ENCODE measurements around the gene CASZ1. TPM values are rescaled to one million over a fixed set of nuclear protein-coding genes. Genes with fewer than 3 reads are reported as not detected.

CASZ1 gene
- polyA plus RNA-seq, 3 donors: 0.30 to 3.7 (median 0.50) TPM

DNA sequence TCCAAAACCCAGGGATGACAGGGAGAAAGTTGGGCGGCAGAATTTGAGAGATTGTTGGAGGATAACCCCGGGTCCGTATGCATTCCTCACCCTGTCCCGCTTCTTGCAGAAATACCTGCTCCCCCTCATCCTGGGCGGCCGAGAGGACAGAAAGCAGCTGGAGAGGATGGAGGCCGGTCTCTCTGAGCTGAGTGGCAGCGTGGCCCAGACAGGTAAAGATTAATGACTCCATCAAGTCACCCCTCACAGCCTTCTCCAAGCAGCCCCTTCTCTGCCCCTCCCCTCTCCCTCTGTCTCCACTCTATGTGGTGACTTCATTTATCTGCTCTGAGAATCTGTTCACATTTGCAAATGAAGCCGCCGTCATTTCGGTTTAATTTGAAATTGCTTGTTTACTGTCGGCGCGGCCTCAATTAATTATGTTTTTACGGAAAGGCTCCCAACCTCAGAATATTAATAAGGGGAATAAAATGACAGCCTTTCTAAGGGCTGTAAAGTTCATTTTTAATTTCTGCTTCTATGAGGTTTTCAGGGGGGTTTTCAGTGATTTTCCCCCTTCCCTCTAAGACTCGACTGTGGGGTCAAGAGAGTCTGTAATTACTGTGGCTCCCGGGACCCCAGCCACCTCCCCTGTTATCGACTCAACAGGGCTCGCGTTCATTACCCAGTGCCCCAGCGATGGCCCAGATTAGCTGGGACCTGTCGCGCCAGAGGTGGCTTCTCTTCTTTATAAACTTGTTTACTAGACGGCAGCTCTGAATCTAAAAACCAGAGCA is 173.3 kb downstream of the CASZ1 start:
- no peak for DNase-seq
- Mint-ChIP-seq H3K27me3 (ENCODE audit: low read depth in 3 of 3) (peaks cover 0 to 2% (median under 1%) of the 10 kb centered on the region in 3 donors), H3K4me1 (no peaks in the 10 kb centered on the region)

DNA sequence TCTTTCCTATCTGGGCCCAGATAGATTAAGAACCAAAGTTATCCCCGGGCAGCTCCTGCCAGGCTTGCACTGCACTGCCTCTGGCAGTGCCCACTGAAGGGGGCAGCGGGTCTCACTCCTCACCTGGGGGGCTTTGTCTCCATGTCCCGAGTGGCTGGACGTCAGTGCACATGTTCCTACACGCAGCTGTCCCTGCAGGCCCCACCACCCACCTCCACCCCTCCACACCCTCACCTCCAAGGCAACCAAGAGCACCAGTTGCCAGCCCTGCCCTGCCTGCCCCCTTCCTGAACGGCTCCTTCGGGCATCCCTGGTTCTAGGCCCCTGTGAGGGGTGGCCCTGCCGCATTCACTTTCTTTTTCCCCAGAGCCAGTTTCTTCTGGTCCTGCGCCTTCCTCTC is 174.5 kb downstream of the CASZ1 start:
- no peak overlapping the region for H2AFZ ChIP-seq (ENCODE audit: insufficient read depth, low read depth, low read length, poor library complexity, severe bottlenecking)
- WGBS (ENCODE audit: insufficient coverage): 95% methylated on average over 4 of the region's 9 CpGs
- H4K20me1 ChIP-seq (ENCODE audit: insufficient read depth, low read length): no peaks in the 10 kb centered on the region
- no peaks in the 10 kb centered on the region for H3K79me2 ChIP-seq (ENCODE audit: insufficient read depth, low read length)
- H3K27ac Mint-ChIP-seq: no peak overlapping the region
- TF ChIP-seq, protein P1, sequence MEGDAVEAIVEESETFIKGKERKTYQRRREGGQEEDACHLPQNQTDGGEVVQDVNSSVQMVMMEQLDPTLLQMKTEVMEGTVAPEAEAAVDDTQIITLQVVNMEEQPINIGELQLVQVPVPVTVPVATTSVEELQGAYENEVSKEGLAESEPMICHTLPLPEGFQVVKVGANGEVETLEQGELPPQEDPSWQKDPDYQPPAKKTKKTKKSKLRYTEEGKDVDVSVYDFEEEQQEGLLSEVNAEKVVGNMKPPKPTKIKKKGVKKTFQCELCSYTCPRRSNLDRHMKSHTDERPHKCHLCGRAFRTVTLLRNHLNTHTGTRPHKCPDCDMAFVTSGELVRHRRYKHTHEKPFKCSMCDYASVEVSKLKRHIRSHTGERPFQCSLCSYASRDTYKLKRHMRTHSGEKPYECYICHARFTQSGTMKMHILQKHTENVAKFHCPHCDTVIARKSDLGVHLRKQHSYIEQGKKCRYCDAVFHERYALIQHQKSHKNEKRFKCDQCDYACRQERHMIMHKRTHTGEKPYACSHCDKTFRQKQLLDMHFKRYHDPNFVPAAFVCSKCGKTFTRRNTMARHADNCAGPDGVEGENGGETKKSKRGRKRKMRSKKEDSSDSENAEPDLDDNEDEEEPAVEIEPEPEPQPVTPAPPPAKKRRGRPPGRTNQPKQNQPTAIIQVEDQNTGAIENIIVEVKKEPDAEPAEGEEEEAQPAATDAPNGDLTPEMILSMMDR (IDR thresholded peaks at IDR 0.05): no peak
- H3K9me3 Mint-ChIP-seq: no peaks in the 10 kb centered on the region
- H3K4me2 ChIP-seq (replicated peaks; ENCODE audit: extremely low read depth, low read length, poor library complexity, severe bottlenecking): no peak overlapping the region
- peaks cover 13 to 53% of the 10 kb centered on the region in 2 donors for H3K36me3 ChIP-seq (replicated peaks in 1 of 2; ENCODE audit: control insufficient read depth in 1 of 2, insufficient read depth in 2 of 2, low read length in 2 of 2)
- no peak for DNase-seq
- no peak overlapping the region for H3K27ac ChIP-seq (ENCODE audit: low read depth in 1 of 2, low read length in 2 of 2)
- intact Hi-C loops (cut with micrococcal nuclease): no loop called here
- H3K27me3 Mint-ChIP-seq (ENCODE audit: low read depth in 3 of 3): peaks cover 0 to 2% (median 0%) of the 10 kb centered on the region in 3 donors
- H3K4me3 ChIP-seq (replicated peaks in 1 of 3; ENCODE audit: low read depth in 2 of 3, low read length in 3 of 3): no peak overlapping the region
- no peak overlapping the region for H3K9ac ChIP-seq (ENCODE audit: insufficient read depth, low read length, poor library complexity, severe bottlenecking)
- no peaks in the 10 kb centered on the region for H3K9me3 ChIP-seq (replicated peaks in 1 of 2; ENCODE audit: control insufficient read depth in 1 of 2, insufficient read depth in 1 of 2, low read length in 2 of 2)
- no peak overlapping the region for H3K4me3 Mint-ChIP-seq
- H3K4me1 Mint-ChIP-seq: no peaks in the 10 kb centered on the region
- H3K27me3 ChIP-seq (ENCODE audit: control insufficient read depth in 2 of 2, insufficient read depth in 2 of 2, low read length in 2 of 2): no peaks in the 10 kb centered on the region
- peaks cover 43 to 60% of the 10 kb centered on the region in 2 donors for H3K36me3 Mint-ChIP-seq
- no peaks in the 10 kb centered on the region for H3K4me1 ChIP-seq (ENCODE audit: control insufficient read depth in 1 of 2, insufficient read depth in 2 of 2, low read length in 2 of 2)

More for the DNA sequence above, 173.3 kb downstream of the CASZ1 start:
- over 99% methylated on average over 15 of the region's 24 CpGs for WGBS (ENCODE audit: insufficient coverage)
- Histone ChIP-seq H3K36me3 (replicated peaks in 1 of 2; ENCODE audit: control insufficient read depth in 1 of 2, insufficient read depth in 2 of 2, low read length in 2 of 2) (peaks cover 17 to 60% of the 10 kb centered on the region in 2 donors), H2AFZ (ENCODE audit: insufficient read depth, low read depth, low read length, poor library complexity, severe bottlenecking) (no peak overlapping the region), H3K9ac (ENCODE audit: insufficient read depth, low read length, poor library complexity, severe bottlenecking) (no peak overlapping the region), H3K4me2 (replicated peaks; ENCODE audit: extremely low read depth, low read length, poor library complexity, severe bottlenecking) (no peak overlapping the region), H3K79me2 (ENCODE audit: insufficient read depth, low read length) (no peaks in the 10 kb centered on the region), H3K4me1 (ENCODE audit: control insufficient read depth in 1 of 2, insufficient read depth in 2 of 2, low read length in 2 of 2) (no peaks in the 10 kb centered on the region), H3K27me3 (ENCODE audit: control insufficient read depth in 2 of 2, insufficient read depth in 2 of 2, low read length in 2 of 2) (no peaks in the 10 kb centered on the region), H3K4me3 (replicated peaks in 1 of 3; ENCODE audit: low read depth in 2 of 3, low read length in 3 of 3) (no peak overlapping the region), H4K20me1 (ENCODE audit: insufficient read depth, low read length) (no peaks in the 10 kb centered on the region), H3K9me3 (replicated peaks in 1 of 2; ENCODE audit: control insufficient read depth in 1 of 2, insufficient read depth in 1 of 2, low read length in 2 of 2) (no peaks in the 10 kb centered on the region), H3K27ac (ENCODE audit: low read depth in 1 of 2, low read length in 2 of 2) (no peak overlapping the region)
- TF ChIP-seq, protein P1 (IDR thresholded peaks at IDR 0.05): no peak
- H3K27ac Mint-ChIP-seq: no peak overlapping the region
- peaks cover 41 to 62% of the 10 kb centered on the region in 2 donors for H3K36me3 Mint-ChIP-seq
- H3K4me3 Mint-ChIP-seq: no peak overlapping the region
- H3K9me3 Mint-ChIP-seq: no peaks in the 10 kb centered on the region
- intact Hi-C loops (cut with micrococcal nuclease): no loop called here

Data from CD14-positive monocyte (primary cell).